ENCODE data around the gene NDUFS2. TPM values are rescaled to one million over a fixed set of nuclear protein-coding genes. Genes with fewer than 3 reads are reported as not detected.

The NDUFS2 gene
- total and polyA plus RNA-seq, 10 of the 15 experiments (the other 5 are each of a cell fraction or from before 2014, with no cell fraction given) = 66.5 to 215 (median 148) TPM

GRCh38 chr1:161153682-161154337 lies 48.4 kb upstream of the NDUFS2 start, which contains the start of gene UFC1 (continued):
- 0 out of 2 replicates have a peak, but pooled peaks have one; percentile 12 for TF ChIP-seq ATF2 (IDR thresholded peaks at IDR 0.05; ENCODE audit: low read length)
- peak; percentile 65 for TF ChIP-seq ELK1 (IDR thresholded peaks at IDR 0.05; ENCODE audit: low read depth, low read length)
- TF ChIP-seq MEF2B (IDR thresholded peaks at IDR 0.05; ENCODE audit: partially characterized antibody, poor library complexity, severe bottlenecking) = no peak
- TF ChIP-seq SRF (IDR thresholded peaks at IDR 0.05; ENCODE audit: low read depth in 2 of 2, low read length in 2 of 2) = peak in 1 of 2 experiments; percentile 41; a peak in 1 of 4 replicates
- TF ChIP-seq IRF5 (IDR thresholded peaks at IDR 0.05; ENCODE audit: borderline replicate concordance) = no peak
- peak; percentile 78 for TF ChIP-seq ATF7 (IDR thresholded peaks at IDR 0.05; ENCODE audit: low read depth)
- TF ChIP-seq PAX5 (IDR thresholded peaks at IDR 0.05; ENCODE audit: borderline replicate concordance, low read depth, low read length) = no peak
- no peak for TF ChIP-seq ZBTB4 (CRISPR knock-in tag; IDR thresholded peaks at IDR 0.05)
- peak; percentile 65; the same call in 1 of the 2 replicates for TF ChIP-seq PAX8 (IDR thresholded peaks at IDR 0.05)
- 0 out of 2 replicates have a peak, but pooled peaks have one; percentile 38 for TF ChIP-seq TCF12 (IDR thresholded peaks at IDR 0.05; ENCODE audit: low read depth, low read length)
- TF ChIP-seq NR2C2 (IDR thresholded peaks at IDR 0.05; ENCODE audit: borderline replicate concordance, control insufficient read depth, insufficient read length, low read depth) = no peak
- TF ChIP-seq JUNB (IDR thresholded peaks at IDR 0.05) = no peak
- TF ChIP-seq MXI1 (IDR thresholded peaks at IDR 0.05; ENCODE audit: low read depth, low read length) = no peak; the same call in 1 of the 2 replicates
- TF ChIP-seq SMAD1 (IDR thresholded peaks at IDR 0.05; ENCODE audit: low read depth, partially characterized antibody) = no peak
- TF ChIP-seq ESRRA (IDR thresholded peaks at IDR 0.05; ENCODE audit: low read length) = no peak; the same call in 1 of the 2 replicates
- TF ChIP-seq IKZF2 (IDR thresholded peaks at IDR 0.05) = 0 out of 4 replicates have a peak, but pooled peaks of 1 of the 2 experiments have one; percentile 10
- TF ChIP-seq USF1 (IDR thresholded peaks at IDR 0.05; ENCODE audit: borderline replicate concordance, extremely low read length, insufficient read depth, low read depth, low read length) = no peak
- peak; percentile 85 for TF ChIP-seq CBFB (IDR thresholded peaks at IDR 0.05; ENCODE audit: low read depth)
- no peak; the same call in 1 of the 2 replicates for TF ChIP-seq BMI1 (IDR thresholded peaks at IDR 0.05; ENCODE audit: borderline replicate concordance)
- TF ChIP-seq RELB (IDR thresholded peaks at IDR 0.05; ENCODE audit: low read depth) = peak; percentile 86
